GM21381 (cell line): Measurements from ENCODE around the gene SETD1A.
"Not testable (repeated sequence)": the region's sequence is repeated elsewhere in the genome, so short reads cannot be mapped to it uniquely, and the experiment has no call there.

Experiments
- ATAC-seq: cut with Tn5 transposase; IDR thresholded peaks from one replicate; pipeline ENCODE4 v1.9.1; 2021; ENCODE audit warnings: mild to moderate bottlenecking, moderate library complexity; ENCODE audit not compliant: unreplicated experiment

Gene SETD1A

DNA sequence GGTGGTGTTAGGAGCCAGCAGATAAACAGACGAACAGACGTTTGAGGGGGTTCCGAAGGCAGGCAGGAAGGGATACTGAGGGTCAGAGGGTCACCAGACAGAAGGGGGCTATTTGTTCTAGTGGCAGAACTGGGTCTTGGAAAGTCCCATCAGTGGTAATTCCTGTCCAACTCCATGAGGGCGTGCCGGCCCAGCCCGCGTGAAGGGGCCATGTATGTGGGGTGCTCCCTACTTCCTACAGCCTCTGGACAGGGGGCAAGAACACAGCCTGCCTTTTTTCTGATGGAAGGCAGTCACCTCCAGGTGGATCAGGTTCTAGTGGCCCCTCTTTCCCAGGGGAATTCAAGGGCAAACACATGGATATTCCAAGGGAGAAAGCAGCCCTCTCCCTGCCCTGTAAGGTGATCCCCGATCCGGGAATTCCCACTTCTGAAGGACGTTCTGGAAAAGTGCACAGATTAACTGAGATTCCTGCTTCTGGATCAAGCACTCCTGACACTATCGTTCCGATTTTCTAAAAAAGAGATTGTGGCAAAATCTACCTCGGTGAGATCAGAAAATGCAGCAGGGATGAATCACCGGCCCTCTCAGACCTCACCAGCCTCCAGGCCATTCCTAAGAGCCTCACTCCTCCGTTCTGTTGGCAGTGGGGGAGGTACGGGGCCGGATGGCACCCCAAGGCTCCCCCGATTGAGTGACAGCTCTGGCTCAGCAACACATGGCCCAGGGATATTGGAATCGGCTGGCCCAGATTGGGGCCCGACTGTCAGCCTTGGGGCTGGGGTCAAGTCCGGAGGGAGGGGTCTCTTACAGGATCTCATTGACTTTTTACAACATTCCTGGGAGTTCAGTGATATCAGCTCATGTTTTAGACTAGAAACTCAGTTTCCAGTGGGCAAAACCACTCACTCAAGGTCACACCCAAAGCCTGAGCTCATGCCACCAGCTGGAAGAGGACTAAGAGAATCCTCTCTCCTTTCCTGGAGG lies 40.5 kb downstream of the SETD1A start:
- no peak for ATAC-seq

- no peak for ATAC-seq
These were observed 41.6 kb downstream of the SETD1A start for GRCh38 chr16:30998852-30999761.

DNA sequence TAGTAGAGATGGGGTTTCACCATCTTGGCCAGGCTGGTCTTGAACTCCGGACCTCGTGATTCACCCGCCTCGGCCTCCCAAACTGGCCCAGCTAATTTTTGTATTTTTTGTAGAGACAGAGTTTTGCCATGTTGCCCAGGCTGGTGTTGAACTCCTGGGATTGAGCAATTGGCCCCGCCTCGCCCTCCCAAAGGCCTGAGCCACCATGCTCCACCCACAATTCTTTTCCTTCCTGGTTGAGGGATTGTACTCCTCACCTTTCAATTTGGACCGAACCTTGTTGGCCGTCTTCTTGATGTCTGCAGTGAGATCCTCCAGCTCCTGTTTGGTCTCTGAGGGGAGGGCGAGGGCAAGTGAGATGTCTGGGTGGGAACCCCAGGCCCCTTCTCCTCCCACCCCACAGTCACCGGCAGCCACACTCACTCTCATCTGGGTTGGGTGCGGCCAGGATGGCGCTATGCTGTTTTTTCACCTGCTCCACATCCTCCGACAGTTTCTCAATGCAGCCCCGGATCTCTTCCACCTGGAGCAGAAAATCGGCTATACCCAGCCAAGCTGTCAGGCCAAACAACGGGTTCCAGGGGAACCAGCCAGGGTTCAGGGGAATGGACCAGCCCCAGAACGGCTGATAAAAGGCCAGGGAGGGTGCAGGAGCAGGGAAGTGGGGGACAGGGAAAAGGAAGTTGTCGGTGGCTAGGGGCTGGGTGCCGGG lies 43.3 kb downstream of the SETD1A start:
- no peak for ATAC-seq

- ATAC-seq: no peak
These were observed 44.1 kb downstream of the SETD1A start for GRCh38 chr16:31001507-31002249.

GRCh38 chr16:31002250-31002700 lies 44.7 kb downstream of the SETD1A start:
- ATAC-seq: no peak

DNA sequence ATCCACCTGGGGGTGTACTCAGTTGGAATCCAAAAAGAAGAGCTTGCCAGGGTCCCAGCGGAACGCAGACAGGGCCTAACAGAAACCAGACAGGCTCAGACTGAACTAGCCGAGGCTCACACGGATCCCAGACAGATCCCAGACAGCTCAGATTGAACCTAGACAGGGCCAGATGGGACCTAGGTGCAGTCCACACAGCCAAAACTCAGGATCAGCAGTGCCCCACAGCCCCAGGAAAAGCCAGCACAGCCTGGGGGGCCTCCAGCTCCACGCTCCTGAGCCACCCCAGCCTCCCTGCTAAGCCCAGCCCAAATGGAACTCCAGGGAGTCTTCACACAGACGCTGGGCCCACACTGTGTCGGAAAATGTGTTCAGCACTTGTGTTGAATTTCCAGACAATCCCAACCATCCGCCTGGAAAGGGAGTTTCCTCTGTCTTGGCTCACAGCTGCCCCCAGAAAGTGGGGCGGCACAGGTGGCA lies 45.3 kb downstream of the SETD1A start:
- ATAC-seq: no peak

DNA sequence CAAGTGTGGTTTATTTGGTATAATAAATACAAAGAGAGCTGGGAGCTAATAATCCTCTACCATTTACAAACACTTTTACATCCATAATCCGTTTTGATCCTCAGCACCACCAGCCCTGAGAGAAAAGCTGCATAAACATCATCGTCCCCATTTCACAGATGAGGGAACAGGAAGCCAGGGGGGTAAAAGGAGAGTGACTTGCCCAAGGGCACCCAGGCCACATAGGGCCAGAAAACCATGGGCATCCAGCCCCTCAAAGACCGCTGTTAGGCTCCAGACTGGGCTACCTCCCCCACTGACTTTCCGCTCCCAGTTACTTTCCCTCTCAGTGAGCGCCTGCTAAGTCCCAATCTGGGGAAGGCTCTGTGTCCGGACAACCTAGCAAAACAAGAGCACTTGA lies 46.2 kb downstream of the SETD1A start:
- no peak for ATAC-seq

DNA sequence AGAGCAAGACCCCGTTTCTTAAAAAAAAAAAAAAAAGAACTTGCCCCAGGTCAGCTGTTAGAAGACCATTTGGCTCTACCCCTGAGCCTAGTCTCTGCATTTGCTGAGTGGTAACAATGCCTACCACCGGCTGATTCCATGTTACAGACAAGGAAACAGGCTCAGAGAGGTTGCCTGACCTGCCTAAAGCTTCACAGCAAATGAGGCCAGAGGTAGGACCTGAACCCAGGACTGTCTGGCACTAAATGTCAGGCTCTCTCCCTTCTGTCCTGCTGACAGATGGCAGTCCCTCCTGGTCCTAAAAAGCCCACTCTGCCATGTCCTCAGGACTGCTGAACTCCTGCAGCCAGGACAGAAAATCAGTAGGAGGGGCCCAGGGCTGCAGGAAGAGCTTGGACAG lies 47.1 kb downstream of the SETD1A start:
- no peak for ATAC-seq

GRCh38 chr16:31005350-31006085 lies 48.0 kb downstream of the SETD1A start:
- no peak for ATAC-seq

DNA sequence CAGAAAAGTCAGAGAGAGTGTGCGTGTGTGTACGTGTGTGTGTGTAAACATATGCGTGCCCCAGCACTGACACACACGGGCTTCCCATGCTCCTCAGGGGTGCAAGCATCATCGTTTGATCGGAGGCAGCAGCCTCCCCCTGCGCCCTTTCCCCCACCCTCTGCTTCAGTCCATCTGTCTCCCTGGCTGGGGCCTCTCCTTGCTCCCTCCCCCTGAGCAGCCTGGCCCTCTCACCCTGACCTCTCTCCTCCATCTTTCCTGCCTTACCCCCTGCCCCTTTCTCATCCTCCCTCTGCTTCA lies 48.5 kb downstream of the SETD1A start:
- ATAC-seq: no peak

DNA sequence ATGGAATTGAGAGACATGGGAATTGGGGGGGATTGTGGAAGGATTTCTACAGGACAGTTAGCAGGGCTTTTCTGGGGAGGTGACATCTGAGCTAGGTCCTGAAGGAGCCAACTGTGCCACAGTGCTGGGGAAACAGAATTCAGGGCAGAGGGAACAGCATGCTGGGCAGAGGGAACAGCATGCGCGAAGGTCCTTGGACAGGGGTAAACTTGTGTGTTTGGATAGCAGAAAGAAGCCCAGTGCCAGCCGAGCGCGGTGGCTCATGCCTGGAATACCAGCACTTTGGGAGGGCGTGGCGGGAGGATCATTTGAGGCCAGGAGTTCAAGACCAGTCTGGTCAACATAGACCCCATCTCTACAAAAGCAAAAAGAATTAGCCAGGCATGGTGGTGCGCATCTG lies 49.0 kb downstream of the SETD1A start:
- no peak for ATAC-seq

DNA sequence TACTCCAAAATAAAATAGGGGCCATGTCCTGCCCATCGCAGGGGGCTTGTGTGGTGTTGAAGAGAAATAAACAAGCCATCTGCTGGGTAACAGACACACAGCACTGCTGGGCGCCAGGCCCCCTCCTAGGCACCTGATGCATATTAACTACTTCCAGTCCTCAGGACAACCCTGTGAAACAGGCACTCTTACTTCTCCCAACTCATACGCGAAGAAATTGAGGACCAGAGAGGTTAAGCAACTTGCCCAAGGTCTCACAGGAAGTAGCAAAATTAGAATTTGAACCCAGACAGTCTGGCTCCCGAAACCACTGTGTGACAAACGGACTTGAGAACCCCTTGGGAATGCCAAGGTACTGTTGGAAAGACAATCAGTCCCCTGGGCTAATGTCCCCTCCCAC lies 50.1 kb downstream of the SETD1A start:
- ATAC-seq: no peak

DNA sequence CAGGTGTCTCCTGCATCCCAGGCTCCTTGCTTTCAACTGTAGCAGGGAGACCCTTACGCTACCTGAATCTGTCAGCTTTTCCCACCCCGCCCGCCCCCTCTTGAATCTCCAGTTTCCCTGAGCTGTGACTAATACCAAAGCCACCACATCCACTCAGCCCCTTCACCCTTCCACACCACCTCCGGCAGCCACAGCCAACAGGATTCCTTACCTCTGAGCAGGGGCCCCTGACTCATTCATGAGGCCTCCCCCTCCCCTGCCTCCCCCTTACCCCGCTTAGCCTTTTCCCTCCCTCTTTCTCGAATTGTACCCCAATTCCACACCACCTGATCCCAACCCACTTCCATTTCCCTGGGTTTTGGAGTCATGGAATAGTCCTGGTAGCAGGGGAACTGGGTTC lies 50.6 kb downstream of the SETD1A start:
- no peak for ATAC-seq

DNA sequence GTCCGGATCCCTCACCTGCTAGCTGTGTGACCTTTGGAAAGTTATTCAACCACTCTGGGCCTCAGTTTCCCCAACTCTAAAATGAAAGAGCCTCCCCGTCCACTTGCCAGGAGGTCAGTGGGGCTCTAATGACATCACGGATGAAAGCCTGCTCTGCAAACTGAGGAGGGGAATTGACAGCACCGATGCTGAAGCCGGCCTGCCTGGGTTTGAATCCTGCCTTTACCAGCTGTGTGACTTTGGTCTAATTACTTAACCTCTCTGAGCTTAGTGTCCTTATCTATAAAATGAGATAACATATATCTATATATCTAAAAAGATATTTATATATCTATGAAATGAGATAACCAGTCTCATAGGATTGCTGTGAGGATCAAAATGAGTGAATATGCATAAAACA lies 51.0 kb downstream of the SETD1A start:
- no peak for ATAC-seq

DNA sequence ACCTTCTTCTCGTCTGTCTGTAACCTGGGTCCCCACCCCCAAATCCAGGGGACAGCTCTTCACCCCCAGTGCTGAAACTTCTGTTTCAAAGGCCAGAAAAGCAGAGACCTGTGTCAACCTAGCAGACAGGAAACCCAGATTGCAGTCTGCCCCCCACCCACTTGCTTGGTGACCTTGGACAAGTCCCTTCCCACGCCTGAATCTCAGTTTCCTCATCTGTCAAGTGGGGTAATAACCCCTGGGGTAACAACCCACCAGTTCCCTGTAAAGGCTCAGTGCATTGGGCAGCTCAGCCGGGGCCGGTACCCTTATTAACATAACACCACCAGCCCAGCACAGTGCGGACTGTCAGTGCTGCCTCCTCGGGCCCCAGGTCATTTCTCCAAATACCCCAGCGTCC lies 51.6 kb downstream of the SETD1A start:
- ATAC-seq: no peak

- no peak for ATAC-seq
These were observed 52.5 kb downstream of the SETD1A start for GRCh38 chr16:31009894-31010584.

- no peak for ATAC-seq
These were observed 53.2 kb downstream of the SETD1A start, which contains the start of gene STX1B for GRCh38 chr16:31010585-31011325. Gene STX1B (minus strand): TSS chr16:31010638. CDS start chr16:31010396, 242 bp downstream.

DNA sequence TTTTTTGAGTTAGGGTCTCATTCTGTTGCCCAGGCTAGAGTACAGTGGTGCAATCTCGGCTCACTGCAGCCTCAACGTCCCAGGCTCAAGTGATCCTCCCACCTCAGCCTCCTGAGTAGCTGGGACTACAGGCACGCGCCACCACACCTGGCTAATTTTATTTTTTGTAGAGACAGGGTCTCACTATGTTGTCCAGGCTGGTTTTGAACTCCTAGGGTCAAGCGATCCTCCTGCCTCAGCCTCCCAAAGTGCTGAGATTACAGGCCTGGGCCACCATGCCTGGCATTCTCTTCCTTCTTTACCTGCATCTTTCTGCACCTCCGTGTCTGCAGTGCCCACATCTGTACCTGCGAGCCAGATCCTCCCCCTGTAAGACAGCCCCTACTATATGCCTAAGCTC lies 54.3 kb downstream of the SETD1A start:
- not testable (repeated sequence) for ATAC-seq
